H1 (cell line): ENCODE measurements around the gene KCNH1. TPM values are rescaled to one million over a fixed set of nuclear protein-coding genes. Genes with fewer than 3 reads are reported as not detected.

Experiments used
- CTCF ChIA-PET: fragments of 300-600 bp; sonication (Branson Sonifier 250); formaldehyde crosslinking; loops from one replicate; lab custom pipeline; 2021; ENCODE audit not compliant: partially characterized antibody; lab: Charles Lee
- POLR2A ChIA-PET: fragments of 300-600 bp; sonication (Branson Sonifier 250); formaldehyde crosslinking; loops from one replicate; lab custom pipeline; 2021; ENCODE audit warnings: inconsistent platforms; ENCODE audit not compliant: partially characterized antibody; lab: Charles Lee
- DNase-seq, 2 experiments: peaks; one replicate each; pipeline versions ENCODE4 v3.0.0 to v3.0.0-alpha.2; 2010 to 2022; ENCODE audit warnings: low spot score in 2 of 2, low read depth in 1 of 2, mixed read lengths in 1 of 2
- FAIRE-seq: peaks from 2 replicates; lab custom pipeline; 2011; peaks lifted over from hg19 to GRCh38; lab: Jason Lieb, UNC
- H2AFZ ChIP-seq: 2 replicates; pipeline ENCODE4 v1.8.1; 2012; ENCODE audit warnings: low read length, inconsistent platforms
- H2AK5ac ChIP-seq: 2 replicates; pipeline ENCODE4 v1.6.1; 2013; ENCODE audit warnings: low read depth, low read length
- H2BK120ac ChIP-seq: replicated peaks from 2 replicates; pipeline ENCODE3; 2013; ENCODE audit warnings: low read depth, low read length, inconsistent platforms
- H2BK12ac ChIP-seq: 2 replicates; pipeline ENCODE4 v1.6.1; 2013; ENCODE audit warnings: low read depth, low read length
- H2BK15ac ChIP-seq: 2 replicates; pipeline ENCODE4 v1.6.1; 2013; ENCODE audit warnings: low read length
- H2BK20ac ChIP-seq: 2 replicates; pipeline ENCODE4 v1.6.1; 2013; ENCODE audit warnings: low read length
- H2BK5ac ChIP-seq: 2 replicates; pipeline ENCODE4 v1.6.1; 2013; ENCODE audit warnings: low read depth, low read length
- H3K14ac ChIP-seq: 2 replicates; pipeline ENCODE4 v1.6.1; 2013; ENCODE audit warnings: inconsistent platforms; ENCODE audit not compliant: insufficient read length
- H3K18ac ChIP-seq: 2 replicates; pipeline ENCODE4 v1.6.1; 2013; ENCODE audit warnings: low read length; ENCODE audit errors: extremely low read depth
- H3K23ac ChIP-seq: 2 replicates; pipeline ENCODE4 v1.6.1; 2013; ENCODE audit warnings: inconsistent platforms; ENCODE audit not compliant: insufficient read length
- H3K23me2 ChIP-seq: 2 replicates; pipeline ENCODE4 v1.6.1; 2013; ENCODE audit warnings: low read depth, low read length
- H3K27ac ChIP-seq: 2 replicates; pipeline ENCODE4 v1.6.1; 2011; ENCODE audit warnings: low read depth, low read length, inconsistent platforms
- H3K27me3 ChIP-seq, 4 experiments: replicated peaks in 1 of 4; 1 replicate in 1 of 4; 2 replicates in 3 of 4; pipeline versions ENCODE4 v1.6.1 to v1.8.1; 2011 to 2013; ENCODE audit warnings: low read length in 3 of 4, mild to moderate bottlenecking in 3 of 4, inconsistent platforms in 2 of 4, mixed read lengths in 2 of 4, moderate library complexity in 1 of 4; ENCODE audit not compliant: control insufficient read depth in 3 of 4, insufficient read depth in 3 of 4; ENCODE audit errors: extremely low read depth in 1 of 4
- H3K36me3 ChIP-seq, 4 experiments: 2 replicates each; pipeline versions ENCODE4 v1.6.1 to v1.8.1; 2011 to 2013; ENCODE audit warnings: mild to moderate bottlenecking in 4 of 4, low read length in 3 of 4, moderate library complexity in 2 of 4, control low read depth in 1 of 4, inconsistent platforms in 1 of 4; ENCODE audit not compliant: insufficient read depth in 4 of 4, control insufficient read depth in 2 of 4
- H3K4ac ChIP-seq: replicated peaks from 2 replicates; pipeline ENCODE3; 2013; ENCODE audit warnings: low read length, low read depth, mixed read lengths, inconsistent platforms; ENCODE audit not compliant: insufficient read length
- H3K4me1 ChIP-seq, 4 experiments: replicated peaks in 1 of 4; 1 replicate in 1 of 4; 2 replicates in 3 of 4; pipeline versions ENCODE4 v1.6.1 to v1.8.1; 2011 to 2013; ENCODE audit warnings: low read length in 3 of 4, inconsistent platforms in 2 of 4, mixed read lengths in 1 of 4; ENCODE audit not compliant: insufficient read depth in 4 of 4, control insufficient read depth in 3 of 4
- H3K4me2 ChIP-seq, 2 experiments: 2 replicates each; pipeline versions ENCODE4 v1.6.1 to v1.8.1; 2011 to 2013; ENCODE audit warnings: low read depth in 2 of 2, low read length in 2 of 2, control low read depth in 1 of 2, inconsistent platforms in 1 of 2, mild to moderate bottlenecking in 1 of 2; ENCODE audit not compliant: insufficient read depth in 1 of 2
- H3K4me3 ChIP-seq, 4 experiments: fragments of 200-600, 300-600 bp in 1 of 4; sonication (generic), shearing (Covaris generic), sonication (Bioruptor Twin) in 1 of 4; 2 replicates each; pipeline versions ENCODE4 v1.5.1 to v1.8.1; 2011 to 2016; ENCODE audit warnings: low read length in 4 of 4, low read depth in 3 of 4, control low read depth in 2 of 4, inconsistent platforms in 2 of 4, mild to moderate bottlenecking in 2 of 4, mixed read lengths in 1 of 4, moderate library complexity in 1 of 4; ENCODE audit not compliant: insufficient read depth in 2 of 4; ENCODE audit errors: extremely low read depth in 1 of 4
- H3K56ac ChIP-seq: replicated peaks from 2 replicates; pipeline ENCODE3; 2013; ENCODE audit warnings: low read depth, mild to moderate bottlenecking, mixed read lengths, low read length, inconsistent platforms; ENCODE audit not compliant: insufficient read length
- H3K79me1 ChIP-seq: 2 replicates; pipeline ENCODE4 v1.6.1; 2013; ENCODE audit warnings: low read depth, low read length, control low read depth
- H3K79me2 ChIP-seq, 2 experiments: 2 replicates each; pipeline versions ENCODE4 v1.6.1 to v1.8.1; 2012 to 2013; ENCODE audit warnings: low read length in 2 of 2, mild to moderate bottlenecking in 2 of 2, inconsistent platforms in 1 of 2; ENCODE audit not compliant: insufficient read depth in 2 of 2, control insufficient read depth in 1 of 2
- H3K9ac ChIP-seq, 4 experiments: replicated peaks in 1 of 4; 1 replicate in 1 of 4; 2 replicates in 3 of 4; pipeline versions ENCODE4 v1.6.1 to v1.8.1; 2011 to 2013; ENCODE audit warnings: low read depth in 3 of 4, low read length in 3 of 4, control low read depth in 2 of 4, mild to moderate bottlenecking in 2 of 4, moderate library complexity in 2 of 4, inconsistent platforms in 1 of 4; ENCODE audit errors: extremely low read depth in 1 of 4
- H3K9me3 ChIP-seq, 2 experiments: 2 replicates each; pipeline versions ENCODE4 v1.6.1 to v1.8.1; 2012 to 2013; ENCODE audit warnings: mild to moderate bottlenecking in 2 of 2, moderate library complexity in 2 of 2, control low read depth in 1 of 2, inconsistent platforms in 1 of 2, low read depth in 1 of 2, low read length in 1 of 2, mixed read lengths in 1 of 2; ENCODE audit not compliant: insufficient read depth in 2 of 2
- H4K20me1 ChIP-seq, 2 experiments: replicated peaks in 1 of 2; 2 replicates each; pipeline versions ENCODE3 to v1.8.1; 2011 to 2013; ENCODE audit warnings: inconsistent platforms in 2 of 2, low read length in 2 of 2, mild to moderate bottlenecking in 1 of 2; ENCODE audit not compliant: insufficient read depth in 2 of 2, control insufficient read depth in 1 of 2
- H4K5ac ChIP-seq: 2 replicates; pipeline ENCODE4 v1.6.1; 2013; ENCODE audit warnings: low read length, low read depth, mixed read lengths, inconsistent platforms; ENCODE audit not compliant: insufficient read length
- H4K8ac ChIP-seq: 2 replicates; pipeline ENCODE4 v1.8.0; 2013; ENCODE audit warnings: mild to moderate bottlenecking, moderate library complexity, low read length, inconsistent platforms; ENCODE audit not compliant: insufficient read depth; ENCODE audit errors: extremely low read depth
- H4K91ac ChIP-seq: replicated peaks from 2 replicates; pipeline ENCODE3; 2013; ENCODE audit warnings: low read length, mixed read lengths, inconsistent platforms; ENCODE audit not compliant: insufficient read length
- BCL11A ChIP-seq, 2 experiments: IDR thresholded peaks; one replicate each; pipeline ENCODE4 v1.6.1; 2011; ENCODE audit warnings: low read depth in 2 of 2, low read length in 2 of 2, mild to moderate bottlenecking in 2 of 2
- CBX5 ChIP-seq: fragments of 300-800, 300-1000 bp; sonication (generic); IDR thresholded peaks from 2 replicates; pipeline ENCODE4 v1.7.1; 2016; ENCODE audit warnings: antibody characterized with exemption, low read length, low read depth
- CTBP2 ChIP-seq: IDR thresholded peaks from 2 replicates; pipeline ENCODE4 v1.7.0; 2011; ENCODE audit warnings: borderline replicate concordance, mild to moderate bottlenecking, moderate library complexity, mixed read lengths, low read length; ENCODE audit not compliant: insufficient read depth, insufficient read length
- EGR1 ChIP-seq: IDR thresholded peaks from 2 replicates; pipeline ENCODE4 v1.6.1; 2011; ENCODE audit warnings: low read depth, low read length, borderline replicate concordance
- FOSL1 ChIP-seq: IDR thresholded peaks from 2 replicates; pipeline ENCODE4 v1.6.1; 2011; ENCODE audit warnings: mild to moderate bottlenecking, low read depth, low read length, moderate library complexity; ENCODE audit not compliant: insufficient read depth
- GTF2F1 ChIP-seq: IDR thresholded peaks from 2 replicates; pipeline ENCODE4 v1.6.1; 2012; ENCODE audit warnings: low read depth, low read length, improper control_type of control experiment, borderline replicate concordance
- MAFK ChIP-seq: IDR thresholded peaks from 2 replicates; pipeline ENCODE4 v1.6.1; 2012; ENCODE audit warnings: low read depth, mild to moderate bottlenecking, improper control_type of control experiment, low read length
- NANOG ChIP-seq: IDR thresholded peaks from 2 replicates; pipeline ENCODE4 v1.6.1; 2011; ENCODE audit warnings: low read length, low read depth, mild to moderate bottlenecking, inconsistent platforms; ENCODE audit not compliant: insufficient read depth, poor library complexity, severe bottlenecking
- RFX5 ChIP-seq: IDR thresholded peaks from 2 replicates; pipeline ENCODE4 v1.6.1; 2011; ENCODE audit warnings: low read depth, low read length, improper control_type of control experiment, borderline replicate concordance
- RXRA ChIP-seq: IDR thresholded peaks from 2 replicates; pipeline ENCODE4 v1.6.1; 2011; ENCODE audit warnings: low read depth, mild to moderate bottlenecking, low read length, moderate library complexity; ENCODE audit not compliant: insufficient read depth
- SIN3A ChIP-seq, 2 experiments: IDR thresholded peaks in 1 of 2; conservative IDR thresholded peaks in 1 of 2; 2 replicates each; pipeline ENCODE4 v1.6.1; 2011 to 2012; ENCODE audit warnings: low read length in 2 of 2, improper control_type of control experiment in 1 of 2, low read depth in 1 of 2, mild to moderate bottlenecking in 1 of 2
- SP1 ChIP-seq: IDR thresholded peaks from 2 replicates; pipeline ENCODE4 v1.6.1; 2011; ENCODE audit warnings: low read depth, low read length
- TCF12 ChIP-seq: IDR thresholded peaks from 2 replicates; pipeline ENCODE4 v1.6.1; 2011; ENCODE audit warnings: low read depth, mild to moderate bottlenecking, low read length
- YY1 ChIP-seq: IDR thresholded peaks from 2 replicates; pipeline ENCODE4 v1.6.1; 2011; ENCODE audit warnings: low read depth, mild to moderate bottlenecking, low read length
- WGBS, 2 experiments: shearing (Covaris generic) in 1 of 2; methylation state at CpG; one replicate each; pipeline versions ENCODE4 v1.1.6 to v1.1.7; 2013 to 2015; ENCODE audit warnings: low lambda C conversion rate in 2 of 2, mixed read lengths in 2 of 2, inconsistent platforms in 1 of 2, low coverage in 1 of 2, missing lambda C conversion rate in 1 of 2; ENCODE audit not compliant: insufficient replicate concordance in 2 of 2, insufficient coverage in 1 of 2, insufficient read length in 1 of 2; ENCODE audit errors: extremely low coverage in 1 of 2, missing lambda C conversion rate in 1 of 2; 5-methylcytosine and 5-hydroxymethylcytosine counted together
- polyA plus RNA-seq, 7 experiments: library from polyadenylated mRNA; depleted of rRNA in 3 of 7; stranded (reverse) in 5 of 7; unstranded in 2 of 7; fragments of >200 nt in 5 of 7; fragments of 200-250 nt in 2 of 7; gene quantifications; 1 replicate in 5 of 7; 2 replicates in 1 of 7; 4 replicates in 1 of 7; pipeline versions ENCODE4 v1.2.1 to v1.2.3, GENCODE V29; 2011 to 2013; ENCODE audit warnings: missing spikeins in 2 of 7, mixed read lengths in 2 of 7
- total RNA-seq: library from RNA; stranded (reverse); fragmentation: NEBNext Ultra II Directional; extraction: Animal tissue kit (Norgen Biotek cat#: 25700); gene quantifications from 2 replicates; pipeline ENCODE4 v1.2.1, GENCODE V29; 2021

KCNH1 gene
- total and polyA plus RNA-seq, 2 of the 8 experiments (the other 6 are each of a cell fraction or from before 2014, with no cell fraction given): 0.27 to 0.34 TPM

DNA sequence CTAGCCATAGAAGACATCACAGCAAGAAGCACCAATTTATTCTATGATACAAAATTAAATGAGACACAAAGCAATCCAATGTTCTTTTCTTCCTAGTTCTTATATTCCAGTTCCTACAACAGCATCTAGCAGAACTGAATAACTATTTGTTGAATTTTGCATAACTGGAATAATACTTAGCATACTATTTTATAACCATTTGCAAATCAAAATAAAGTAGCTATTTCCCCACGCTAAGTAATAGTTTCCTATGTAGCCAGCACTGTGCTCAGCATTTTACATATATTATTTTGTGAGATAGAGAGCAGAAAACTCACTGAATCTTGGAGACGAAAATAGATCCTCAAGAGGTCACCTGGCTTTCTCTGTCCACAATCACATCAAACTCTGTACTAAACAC is 42.1 kb downstream of the KCNH1 start:
- H3K9me3 ChIP-seq: no peaks in the 10 kb centered on the region
- DNase-seq: no peak
- H4K5ac ChIP-seq: no peak overlapping the region
- no peak for FAIRE-seq
- no peak overlapping the region for H2BK12ac ChIP-seq
- no peak overlapping the region for H2BK15ac ChIP-seq
- no peaks in the 10 kb centered on the region for H3K23me2 ChIP-seq
- no peaks in the 10 kb centered on the region for H3K79me1 ChIP-seq
- H2BK20ac ChIP-seq: no peak overlapping the region
- no peak overlapping the region for H3K56ac ChIP-seq
- H3K4me3 ChIP-seq: no peak overlapping the region
- no peak overlapping the region for H4K91ac ChIP-seq
- H3K27ac ChIP-seq: no peak overlapping the region
- H2BK120ac ChIP-seq: no peak overlapping the region
- H3K36me3 ChIP-seq: no peaks in the 10 kb centered on the region
- no peaks in the 10 kb centered on the region for H4K20me1 ChIP-seq
- H2AFZ ChIP-seq: no peak overlapping the region
- H3K4me2 ChIP-seq: no peak overlapping the region
- no peak overlapping the region for H3K4ac ChIP-seq
- no peak overlapping the region for H3K23ac ChIP-seq
- H3K79me2 ChIP-seq: no peaks in the 10 kb centered on the region
- H3K9ac ChIP-seq: no peak overlapping the region
- 88% methylated on average over 2 of the region's 2 CpGs; no CpG with 5 or more reads in 1 of the 2 experiments for whole genome bisulfite sequencing, 2 experiments
- CTCF ChIA-PET: no interaction called here
- POLR2A ChIA-PET: no interaction called here
- no peak overlapping the region for H4K8ac ChIP-seq
- H2BK5ac ChIP-seq: no peak overlapping the region
- H3K27me3 ChIP-seq: no peaks in the 10 kb centered on the region
- H3K14ac ChIP-seq: no peak overlapping the region
- H3K18ac ChIP-seq: no peak overlapping the region
- no peak overlapping the region for H2AK5ac ChIP-seq
- no peaks in the 10 kb centered on the region for H3K4me1 ChIP-seq
- TF ChIP-seq SIN3A (conservative IDR thresholded peaks at IDR 0.05 in 1 of 2, IDR thresholded peaks at IDR 0.05 in 1 of 2; ENCODE audit: low read depth in 1 of 2, low read length in 2 of 2) (no peak), BCL11A (IDR thresholded peaks at IDR 0.05; ENCODE audit: low read depth in 2 of 2, low read length in 2 of 2) (no peak), YY1 (no peak), MAFK (no peak), CTBP2 (no peak), TCF12 (no peak), CBX5 (no peak), EGR1 (no peak), SP1 (no peak), FOSL1 (no peak), NANOG (no peak), RXRA (no peak), GTF2F1 (no peak), RFX5 (no peak)
